Caco-2 (cell line): ENCODE results near the gene PANX1. TPM values are rescaled to one million over a fixed set of nuclear protein-coding genes. Genes with fewer than 3 reads are reported as not detected.

ENCODE experiments used
- Bru-seq: library from RNA; stranded (reverse); fragments of 400-500 nt; gene quantifications from one replicate; lab custom pipeline; 2021; lab: Mats Ljungman, UMichigan
- BruChase-seq, 2 experiments: library from RNA; stranded (reverse); fragments of 400-500 nt; gene quantifications; one replicate each; lab custom pipeline; 2021; lab: Mats Ljungman, UMichigan
- BruUV-seq: library from RNA; stranded (reverse); fragments of 400-500 nt; replicated peaks from 2 replicates; lab custom pipeline; 2021; lab: Mats Ljungman, UMichigan
- CTCF ChIA-PET: fragments of 300-600 bp; sonication (Branson Sonifier 250); formaldehyde crosslinking; loops from one replicate; lab custom pipeline; 2022; ENCODE audit warnings: antibody characterized with exemption; lab: Charles Lee
- POLR2A ChIA-PET: fragments of 300-600 bp; sonication (Branson Sonifier 250); formaldehyde crosslinking; loops from one replicate; lab custom pipeline; 2022; ENCODE audit warnings: antibody characterized with exemption; lab: Charles Lee
- DNase-seq, 2 experiments: peaks; one replicate each; pipeline versions ENCODE4 v3.0.0 to v3.0.0-alpha.2; 2020 to 2022
- H3K27me3 ChIP-seq: replicated peaks from 2 replicates; pipeline ENCODE4 v1.6.0; 2011; ENCODE audit warnings: low read length; ENCODE audit not compliant: control insufficient read depth, insufficient read depth
- H3K36me3 ChIP-seq: 2 replicates; pipeline ENCODE4 v1.5.1; 2011; ENCODE audit warnings: low read length; ENCODE audit not compliant: control insufficient read depth, insufficient read depth
- H3K4me1 ChIP-seq: fragments of 250-450 bp; sonication (Bioruptor Pico); 2 replicates; pipeline ENCODE4 v1.5.1; 2020; ENCODE audit warnings: mild to moderate bottlenecking
- H3K4me3 ChIP-seq: 2 replicates; pipeline ENCODE4 v1.5.1; 2011; ENCODE audit warnings: low read depth, mild to moderate bottlenecking, control low read depth, low read length
- H3K9me3 ChIP-seq: fragments of 250-450 bp; sonication (Bioruptor Pico); 2 replicates; pipeline ENCODE4 v1.5.1; 2020; ENCODE audit warnings: mild to moderate bottlenecking, moderate library complexity
- H3K27ac Mint-ChIP-seq: one replicate; pipeline ENCODE4 v1.8.0; 2022; ENCODE audit warnings: mixed read lengths; ENCODE audit not compliant: unreplicated experiment
- H3K27me3 Mint-ChIP-seq: one replicate; pipeline ENCODE4 v1.8.0; 2022; ENCODE audit warnings: mixed read lengths; ENCODE audit not compliant: insufficient read depth, unreplicated experiment
- H3K36me3 Mint-ChIP-seq: one replicate; pipeline ENCODE4 v1.8.0; 2022; ENCODE audit warnings: mild to moderate bottlenecking, mixed read lengths; ENCODE audit not compliant: insufficient read depth, unreplicated experiment
- H3K4me1 Mint-ChIP-seq: one replicate; pipeline ENCODE4 v1.8.0; 2022; ENCODE audit warnings: low read depth, mixed read lengths; ENCODE audit not compliant: unreplicated experiment
- H3K4me3 Mint-ChIP-seq: one replicate; pipeline ENCODE4 v1.8.0; 2022; ENCODE audit warnings: mild to moderate bottlenecking, moderate library complexity, mixed read lengths; ENCODE audit not compliant: unreplicated experiment
- H3K9me3 Mint-ChIP-seq: one replicate; pipeline ENCODE4 v1.8.0; 2022; ENCODE audit warnings: mixed read lengths; ENCODE audit not compliant: unreplicated experiment
- CTCF ChIP-seq, 2 experiments: fragments of 200-600 bp in 1 of 2; IDR thresholded peaks; 1 replicate in 1 of 2; 2 replicates in 1 of 2; pipeline versions ENCODE4 v1.5.1 to v1.8.0; 2011 to 2022; ENCODE audit warnings: antibody characterized with exemption in 1 of 2, control low read depth in 1 of 2, inconsistent platforms in 1 of 2, low read depth in 1 of 2, low read length in 1 of 2, mild to moderate bottlenecking in 1 of 2, moderate library complexity in 1 of 2; ENCODE audit not compliant: insufficient read depth in 1 of 2, severe bottlenecking in 1 of 2, unreplicated experiment in 1 of 2
- intact Hi-C: fragments of 100-400 bp; cut with micrococcal nuclease; formaldehyde crosslinking; loops from one replicate; pipeline ENCODE4 v1.10.0; 2022; ENCODE audit not compliant: unreplicated experiment
- long read RNA-seq: library from polyadenylated mRNA; stranded (forward); transcript quantifications from one replicate; pipeline ENCODE4 v2.0.0, GENCODE V29; 2022
- total RNA-seq: library from RNA; stranded (reverse); gene quantifications from 2 replicates; pipeline ENCODE4 v1.2.3, GENCODE V29; 2022

PANX1 gene, protein sequence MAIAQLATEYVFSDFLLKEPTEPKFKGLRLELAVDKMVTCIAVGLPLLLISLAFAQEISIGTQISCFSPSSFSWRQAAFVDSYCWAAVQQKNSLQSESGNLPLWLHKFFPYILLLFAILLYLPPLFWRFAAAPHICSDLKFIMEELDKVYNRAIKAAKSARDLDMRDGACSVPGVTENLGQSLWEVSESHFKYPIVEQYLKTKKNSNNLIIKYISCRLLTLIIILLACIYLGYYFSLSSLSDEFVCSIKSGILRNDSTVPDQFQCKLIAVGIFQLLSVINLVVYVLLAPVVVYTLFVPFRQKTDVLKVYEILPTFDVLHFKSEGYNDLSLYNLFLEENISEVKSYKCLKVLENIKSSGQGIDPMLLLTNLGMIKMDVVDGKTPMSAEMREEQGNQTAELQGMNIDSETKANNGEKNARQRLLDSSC
- total RNA-seq: 33.1 and 36.6 TPM in 2 replicates
- percentile 87 among the genes with signal in this experiment for Bru-seq, nascent RNA
- BruChase-seq, experiment 1, labeled RNA remaining after a 2-hour chase: percentile 80 among the genes with signal in this experiment
- BruChase-seq, experiment 2, labeled RNA remaining after a 6-hour chase: percentile 71 among the genes with signal in this experiment
- long read RNA-seq, transcript PANX1-201 (5 exons, 2,769 nt): major isoform, 55 of 68 reads
- long read RNA-seq, partial matches to known transcripts: 1 of 68 reads
- long read RNA-seq, other reads (novel, unspliced or antisense): 12 of 68 reads

- H3K27me3 ChIP-seq: no peaks in the 10 kb centered on the region
- H3K27ac Mint-ChIP-seq: no peak within 1 kb of the TSS
- intact Hi-C loops: loop anchor here (1.0 to 5.0 kb wide), 4 partner anchors 24 to 363 kb away; partner anchors contain the start of genes ANKRD49 and MRE11
- H3K9me3 ChIP-seq: no peaks in the 10 kb centered on the region
- CTCF ChIA-PET: interaction anchor here (0.6 to 2.8 kb wide), 10 partner anchors 14 to 473 kb away, joined by 3 to 33 read pairs (median 4); no protein-coding TSS in a partner anchor
- H3K4me3 ChIP-seq: peak within 1 kb of the TSS; percentile 70
- H3K4me1 ChIP-seq: peaks cover 18% of the 10 kb centered on the region
- H3K36me3 ChIP-seq: peaks cover 1% of the 10 kb centered on the region; the same call in 1 of the 2 replicates
- peaks cover 15% of the 10 kb centered on the region for H3K4me1 Mint-ChIP-seq
- POLR2A ChIA-PET: interaction anchor here (0.6 to 2.2 kb wide), 15 partner anchors 9 to 1661 kb away, joined by 3 to 21 read pairs (median 4); partner anchors contain the start of genes C11orf54, FAM76B and TAF1D
- no peaks in the 10 kb centered on the region for H3K27me3 Mint-ChIP-seq
- no peaks in the 10 kb centered on the region for H3K9me3 Mint-ChIP-seq
- no peak within 1 kb of the TSS for H3K4me3 Mint-ChIP-seq
- no TSS peak for BruUV-seq
- no peak for TF ChIP-seq CTCF (IDR thresholded peaks at IDR 0.05; ENCODE audit: insufficient read depth in 1 of 2, low read depth in 1 of 2, low read length in 1 of 2, severe bottlenecking in 1 of 2, unreplicated experiment in 1 of 2)
- DNase-seq: peak; percentile 89 to 93
- H3K36me3 Mint-ChIP-seq: peaks cover 9% of the 10 kb centered on the region
Measured at GRCh38 chr11:94128746-94129511, at the start of gene PANX1. TSS of gene PANX1 (plus strand) at chr11:94128841. CDS start at chr11:94129313, 472 bp downstream.

GRCh38 chr11:94084164-94084563 is 44.5 kb upstream of the PANX1 start:
- intact Hi-C loops: no loop called here
- peaks cover 9% of the 10 kb centered on the region for H3K9me3 Mint-ChIP-seq
- Histone ChIP-seq H3K9me3 (no peaks in the 10 kb centered on the region), H3K27me3 (no peaks in the 10 kb centered on the region), H3K4me1 (peaks cover 5% of the 10 kb centered on the region), H3K36me3 (no peaks in the 10 kb centered on the region), H3K4me3 (no peak overlapping the region)
- no TSS peak for BruUV-seq
- DNase-seq: no peak
- no peaks in the 10 kb centered on the region for H3K27me3 Mint-ChIP-seq
- ChIA-PET POLR2A (no interaction called here), CTCF (no interaction called here)
- peaks cover 4% of the 10 kb centered on the region for H3K4me1 Mint-ChIP-seq
- TF ChIP-seq CTCF (IDR thresholded peaks at IDR 0.05; ENCODE audit: insufficient read depth in 1 of 2, low read depth in 1 of 2, low read length in 1 of 2, severe bottlenecking in 1 of 2, unreplicated experiment in 1 of 2): no peak
- H3K4me3 Mint-ChIP-seq: no peak overlapping the region
- no peaks in the 10 kb centered on the region for H3K36me3 Mint-ChIP-seq
- no peak overlapping the region for H3K27ac Mint-ChIP-seq
